ENCODE results near the gene C5orf15. TPM values are rescaled to one million over a fixed set of nuclear protein-coding genes. Genes with fewer than 3 reads are reported as not detected.

C5orf15 gene
- total RNA-seq, 1 donor from 2014 or later = 31.1 TPM

DNA sequence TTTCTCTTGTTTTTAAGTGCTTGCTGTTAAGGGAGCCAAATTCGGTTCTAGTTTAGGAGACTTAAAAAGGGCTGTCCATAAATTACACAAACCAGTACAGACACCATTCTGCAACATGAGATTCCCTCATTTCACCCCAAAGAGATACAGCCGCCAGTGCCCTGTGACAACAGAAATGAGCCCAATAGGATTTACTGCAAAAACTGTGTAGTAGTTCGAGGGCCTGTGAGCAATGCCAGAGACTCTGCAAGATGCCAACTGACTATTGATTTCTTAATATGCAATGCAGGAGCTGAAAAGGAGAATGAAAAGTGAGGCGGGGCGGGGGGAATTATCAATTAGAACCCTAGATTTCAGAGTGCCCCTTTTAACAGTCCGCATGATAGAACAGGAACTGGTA, 5.7 kb upstream of the C5orf15 start:
- H3K36me3 ChIP-seq = peaks cover 80% of the 10 kb centered on the region
- H3K27me3 ChIP-seq (ENCODE audit: low read depth) = no peaks in the 10 kb centered on the region
- H3K4me3 ChIP-seq = no peak overlapping the region
- peaks cover 9% of the 10 kb centered on the region for H3K4me1 ChIP-seq
- H3K9me3 ChIP-seq = no peaks in the 10 kb centered on the region
- ATAC-seq (no peak), DNase-seq (no peak)
- H3K27ac ChIP-seq = no peak overlapping the region
- TF ChIP-seq, protein P1, sequence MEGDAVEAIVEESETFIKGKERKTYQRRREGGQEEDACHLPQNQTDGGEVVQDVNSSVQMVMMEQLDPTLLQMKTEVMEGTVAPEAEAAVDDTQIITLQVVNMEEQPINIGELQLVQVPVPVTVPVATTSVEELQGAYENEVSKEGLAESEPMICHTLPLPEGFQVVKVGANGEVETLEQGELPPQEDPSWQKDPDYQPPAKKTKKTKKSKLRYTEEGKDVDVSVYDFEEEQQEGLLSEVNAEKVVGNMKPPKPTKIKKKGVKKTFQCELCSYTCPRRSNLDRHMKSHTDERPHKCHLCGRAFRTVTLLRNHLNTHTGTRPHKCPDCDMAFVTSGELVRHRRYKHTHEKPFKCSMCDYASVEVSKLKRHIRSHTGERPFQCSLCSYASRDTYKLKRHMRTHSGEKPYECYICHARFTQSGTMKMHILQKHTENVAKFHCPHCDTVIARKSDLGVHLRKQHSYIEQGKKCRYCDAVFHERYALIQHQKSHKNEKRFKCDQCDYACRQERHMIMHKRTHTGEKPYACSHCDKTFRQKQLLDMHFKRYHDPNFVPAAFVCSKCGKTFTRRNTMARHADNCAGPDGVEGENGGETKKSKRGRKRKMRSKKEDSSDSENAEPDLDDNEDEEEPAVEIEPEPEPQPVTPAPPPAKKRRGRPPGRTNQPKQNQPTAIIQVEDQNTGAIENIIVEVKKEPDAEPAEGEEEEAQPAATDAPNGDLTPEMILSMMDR (IDR thresholded peaks at IDR 0.05) = no peak
- intact Hi-C loops (cut with DNase I) = no loop called here

GRCh38 chr5:133970325-133970909, 2.0 kb upstream of the C5orf15 start:
- Histone ChIP-seq H3K4me1 (peaks cover 30% of the 10 kb centered on the region), H3K36me3 (peaks cover 47% of the 10 kb centered on the region), H3K4me3 (no peak overlapping the region), H3K27me3 (ENCODE audit: low read depth) (no peaks in the 10 kb centered on the region), H3K27ac (no peak overlapping the region), H3K9me3 (no peaks in the 10 kb centered on the region)
- TF ChIP-seq, protein P1 (IDR thresholded peaks at IDR 0.05) = no peak
- intact Hi-C loops (cut with DNase I) = no loop called here
- no peak for ATAC-seq
- DNase-seq = no peak

GRCh38 chr5:133969654-133970324, 1.4 kb upstream of the C5orf15 start:
- DNase-seq (no peak), ATAC-seq (no peak)
- no peak overlapping the region for H3K4me3 ChIP-seq
- TF ChIP-seq, protein P1 (IDR thresholded peaks at IDR 0.05) = no peak
- H3K27ac ChIP-seq = no peak overlapping the region
- H3K27me3 ChIP-seq (ENCODE audit: low read depth) = no peaks in the 10 kb centered on the region
- H3K36me3 ChIP-seq = peaks cover 41% of the 10 kb centered on the region
- no peaks in the 10 kb centered on the region for H3K9me3 ChIP-seq
- intact Hi-C loops (cut with DNase I) = no loop called here
- peaks cover 31% of the 10 kb centered on the region for H3K4me1 ChIP-seq

- Histone ChIP-seq H3K27me3 (ENCODE audit: low read depth) (no peaks in the 10 kb centered on the region), H3K36me3 (peaks cover 20% of the 10 kb centered on the region), H3K4me1 (peaks cover 31% of the 10 kb centered on the region), H3K27ac (peak overlapping the region; percentile 89), H3K9me3 (no peaks in the 10 kb centered on the region), H3K4me3 (peak overlapping the region; percentile 84)
- DNase-seq = no peak
- ATAC-seq = peak; percentile 63 to 69
- intact Hi-C loops (cut with DNase I) = no loop called here
- TF ChIP-seq, protein P1 (IDR thresholded peaks at IDR 0.05) = no peak
Measured at GRCh38 chr5:133967698-133968203, 674 bp downstream of the C5orf15 start.

DNA sequence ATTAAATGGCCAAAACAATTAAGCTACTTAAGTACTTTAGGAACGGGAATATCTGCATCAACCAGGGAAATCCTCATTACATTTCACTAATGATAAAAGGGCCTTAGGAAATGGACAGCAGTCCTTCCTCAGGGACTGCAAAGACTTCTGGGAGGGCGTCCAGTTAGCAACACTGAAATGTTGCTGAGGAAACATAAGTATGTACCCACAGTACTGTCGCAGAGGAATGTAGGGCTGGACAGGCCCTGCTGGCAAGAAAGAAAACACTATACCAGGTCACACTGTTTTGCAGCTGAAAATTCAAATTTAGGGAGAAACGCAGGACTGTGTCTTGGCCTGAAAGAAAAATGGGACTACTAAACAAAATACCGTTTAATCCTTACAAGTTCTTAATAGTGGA, 1.3 kb downstream of the C5orf15 start:
- DNase-seq = no peak
- Histone ChIP-seq H3K27ac (peak overlapping the region; percentile 89), H3K36me3 (peaks cover 14% of the 10 kb centered on the region), H3K9me3 (no peaks in the 10 kb centered on the region), H3K4me3 (peak overlapping the region; percentile 84), H3K27me3 (ENCODE audit: low read depth) (no peaks in the 10 kb centered on the region), H3K4me1 (peaks cover 31% of the 10 kb centered on the region)
- no peak for ATAC-seq
- intact Hi-C loops (cut with DNase I) = no loop called here
- TF ChIP-seq, protein P1 (IDR thresholded peaks at IDR 0.05) = no peak

Data from lower lobe of right lung (tissue), 2 donors.